Right renal cortex interstitium (tissue), 3 donors: ENCODE data around the gene PIRT. TPM values are rescaled to one million over a fixed set of nuclear protein-coding genes. Genes with fewer than 3 reads are reported as not detected.

Experiments used
- DNase-seq, 3 donors: peaks; one replicate each; pipeline ENCODE4 v3.0.0-alpha.2; 2013; ENCODE audit warnings: low read depth in 3 of 3, low spot score in 2 of 3
- polyA plus RNA-seq, 3 donors: library from polyadenylated mRNA; unstranded; fragments of 120-200 nt; gene quantifications; one replicate each; pipeline ENCODE4 v1.2.1, GENCODE V29; 2013; ENCODE audit not compliant: insufficient read length in 3 of 3

PIRT gene
- polyA plus RNA-seq, 3 donors, result not detected

GRCh38 chr17:10790491-10791401 is 47.1 kb downstream of the PIRT start:
- no peak for DNase-seq

- DNase-seq, result no peak
These were observed 48.1 kb downstream of the PIRT start for GRCh38 chr17:10789694-10790271.

GRCh38 chr17:10787306-10788045 is 50.4 kb downstream of the PIRT start:
- no peak for DNase-seq

GRCh38 chr17:10785295-10785694 is 52.6 kb downstream of the PIRT start:
- no peak for DNase-seq

GRCh38 chr17:10779609-10780008 is 58.3 kb downstream of the PIRT start:
- no peak for DNase-seq

- no peak for DNase-seq
These were observed 60.0 kb downstream of the PIRT start for GRCh38 chr17:10777890-10778289.

- DNase-seq, result no peak
These were observed 60.6 kb downstream of the PIRT start for GRCh38 chr17:10777131-10777807.

- no peak for DNase-seq
These were observed 61.5 kb downstream of the PIRT start for GRCh38 chr17:10776381-10776780.

- DNase-seq, result no peak
These were observed 62.0 kb downstream of the PIRT start for GRCh38 chr17:10775740-10776356.

GRCh38 chr17:10775058-10775457 is 62.8 kb downstream of the PIRT start:
- no peak for DNase-seq

- DNase-seq, result no peak
These were observed 64.5 kb downstream of the PIRT start for GRCh38 chr17:10773391-10773790.

Other genes starting within 250 kb of the PIRT start
- 1 to 10 TPM; 1.6 to 3.0 (median 2.9) TPM for gene MYH3, start 180.8 kb downstream of the PIRT start, polyA plus RNA-seq
- gene SCO1, start 140.6 kb downstream of the PIRT start, polyA plus RNA-seq, result 10 to 100 TPM; 37.8 to 40.9 (median 40.0) TPM
- 10 to 100 TPM; 17.1 to 20.9 (median 18.1) TPM for gene ADPRM, start 140.5 kb downstream of the PIRT start, polyA plus RNA-seq
- gene TMEM220, start 108.1 kb downstream of the PIRT start, polyA plus RNA-seq, result 10 to 100 TPM in 1 of 3 donors, 1 to 10 TPM in 2; 8.5 to 10.0 (median 8.5) TPM
- 1 to 10 TPM in 1 of 3 donors, under 1 TPM in 2; 0.72 to 2.6 (median 0.97) TPM for gene TMEM238L, start 34.0 kb downstream of the PIRT start, polyA plus RNA-seq